SK-N-SH (cell line): ENCODE data around the gene ANAPC16. TPM values are rescaled to one million over a fixed set of nuclear protein-coding genes. Genes with fewer than 3 reads are reported as not detected.

Source experiments
- EP300 ChIP-seq, 2 experiments: IDR thresholded peaks; 2 replicates each; pipeline versions ENCODE4 v1.4.0 to v1.6.1; 2012; ENCODE audit warnings: borderline replicate concordance in 1 of 2, low read depth in 1 of 2, low read length in 1 of 2
- FOXM1 ChIP-seq: IDR thresholded peaks from 2 replicates; pipeline ENCODE4 v1.4.0; 2012; ENCODE audit warnings: low read depth, mild to moderate bottlenecking
- GATA2 ChIP-seq: sonication (generic); formaldehyde crosslinking; IDR thresholded peaks from 2 replicates; pipeline ENCODE4 v1.5.0; 2020; ENCODE audit warnings: mild to moderate bottlenecking, missing genetic modification reagents
- MEF2A ChIP-seq: IDR thresholded peaks from 2 replicates; pipeline ENCODE4 v1.4.0; 2012; ENCODE audit warnings: low read depth, borderline replicate concordance
- MXI1 ChIP-seq: IDR thresholded peaks from 2 replicates; pipeline ENCODE4 v1.6.1; 2012; ENCODE audit warnings: mild to moderate bottlenecking, low read depth, low read length, improper control_type of control experiment
- NRF1 ChIP-seq: IDR thresholded peaks from 2 replicates; pipeline ENCODE4 v1.6.1; 2012; ENCODE audit warnings: low read depth, mild to moderate bottlenecking, low read length
- RAD21 ChIP-seq: IDR thresholded peaks from 2 replicates; pipeline ENCODE4 v1.6.1; 2012; ENCODE audit warnings: mild to moderate bottlenecking, low read length
- RCOR1 ChIP-seq: fragments of 150-350 bp; IDR thresholded peaks from 2 replicates; pipeline ENCODE4 v1.6.1; 2017; ENCODE audit warnings: antibody characterized with exemption, low read length
- SIN3A ChIP-seq: IDR thresholded peaks from 2 replicates; pipeline ENCODE4 v1.6.1; 2012; ENCODE audit warnings: low read depth, mild to moderate bottlenecking, low read length, moderate library complexity, borderline replicate concordance
- TAF1 ChIP-seq: IDR thresholded peaks from 2 replicates; pipeline ENCODE4 v1.6.1; 2012; ENCODE audit warnings: low read depth, mild to moderate bottlenecking, low read length, moderate library complexity, borderline replicate concordance
- YY1 ChIP-seq: IDR thresholded peaks from 2 replicates; pipeline ENCODE4 v1.4.0; 2012; ENCODE audit warnings: low read depth, mild to moderate bottlenecking
- polyA plus RNA-seq, 3 experiments: library from polyadenylated mRNA; depleted of rRNA; stranded (reverse); fragments of >200 nt; gene quantifications; 2 replicates each; pipeline ENCODE4 v1.2.3, GENCODE V29; 2012
- TF ChIP-seq, protein P1 (sequence below): fragments of 150-350 bp; IDR thresholded peaks from 2 replicates; pipeline ENCODE4 v1.6.1; 2017; ENCODE audit warnings: antibody characterized with exemption, low read length, low read depth, borderline replicate concordance
- TF ChIP-seq, protein P2 (sequence below): fragments of 200-600 bp; sonication (generic); IDR thresholded peaks from 2 replicates; pipeline ENCODE4 v1.6.1; 2017; ENCODE audit warnings: antibody characterized with exemption, mild to moderate bottlenecking, moderate library complexity
- TF ChIP-seq, protein P3 (sequence below): IDR thresholded peaks from 2 replicates; pipeline ENCODE4 v1.4.0; 2012; ENCODE audit warnings: low read depth, borderline replicate concordance
- TF ChIP-seq, protein P4 (sequence below): IDR thresholded peaks from 2 replicates; pipeline ENCODE4 v1.6.1; 2012; ENCODE audit warnings: mild to moderate bottlenecking, low read depth, low read length, moderate library complexity

The ANAPC16 gene
- polyA plus RNA-seq, 1 of the 3 experiments (the other 2 are of a cell fraction): 45.2 TPM

DNA sequence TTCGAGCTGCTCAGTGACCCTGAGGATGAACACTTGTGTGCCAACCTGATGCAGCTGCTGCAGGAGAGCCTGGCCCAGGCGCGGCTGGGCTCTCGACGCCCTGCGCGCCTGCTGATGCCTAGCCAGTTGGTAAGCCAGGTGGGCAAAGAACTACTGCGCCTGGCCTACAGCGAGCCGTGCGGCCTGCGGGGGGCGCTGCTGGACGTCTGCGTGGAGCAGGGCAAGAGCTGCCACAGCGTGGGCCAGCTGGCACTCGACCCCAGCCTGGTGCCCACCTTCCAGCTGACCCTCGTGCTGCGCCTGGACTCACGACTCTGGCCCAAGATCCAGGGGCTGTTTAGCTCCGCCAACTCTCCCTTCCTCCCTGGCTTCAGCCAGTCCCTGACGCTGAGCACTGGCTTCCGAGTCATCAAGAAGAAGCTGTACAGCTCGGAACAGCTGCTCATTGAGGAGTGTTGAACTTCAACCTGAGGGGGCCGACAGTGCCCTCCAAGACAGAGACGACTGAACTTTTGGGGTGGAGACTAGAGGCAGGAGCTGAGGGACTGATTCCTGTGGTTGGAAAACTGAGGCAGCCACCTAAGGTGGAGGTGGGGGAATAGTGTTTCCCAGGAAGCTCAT, 59.0 kb downstream of the ANAPC16 start (continued):
- TF ChIP-seq, protein P1, sequence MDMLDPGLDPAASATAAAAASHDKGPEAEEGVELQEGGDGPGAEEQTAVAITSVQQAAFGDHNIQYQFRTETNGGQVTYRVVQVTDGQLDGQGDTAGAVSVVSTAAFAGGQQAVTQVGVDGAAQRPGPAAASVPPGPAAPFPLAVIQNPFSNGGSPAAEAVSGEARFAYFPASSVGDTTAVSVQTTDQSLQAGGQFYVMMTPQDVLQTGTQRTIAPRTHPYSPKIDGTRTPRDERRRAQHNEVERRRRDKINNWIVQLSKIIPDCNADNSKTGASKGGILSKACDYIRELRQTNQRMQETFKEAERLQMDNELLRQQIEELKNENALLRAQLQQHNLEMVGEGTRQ: peak; percentile 2; the same call in 1 of the 2 replicates
- no peak for TF ChIP-seq TAF1
- TF ChIP-seq EP300 (IDR thresholded peaks at IDR 0.05; ENCODE audit: borderline replicate concordance in 1 of 2, low read depth in 1 of 2, low read length in 1 of 2): no peak
- no peak for TF ChIP-seq SIN3A
- no peak for TF ChIP-seq FOXM1
- no peak for TF ChIP-seq YY1
- TF ChIP-seq, protein P2, sequence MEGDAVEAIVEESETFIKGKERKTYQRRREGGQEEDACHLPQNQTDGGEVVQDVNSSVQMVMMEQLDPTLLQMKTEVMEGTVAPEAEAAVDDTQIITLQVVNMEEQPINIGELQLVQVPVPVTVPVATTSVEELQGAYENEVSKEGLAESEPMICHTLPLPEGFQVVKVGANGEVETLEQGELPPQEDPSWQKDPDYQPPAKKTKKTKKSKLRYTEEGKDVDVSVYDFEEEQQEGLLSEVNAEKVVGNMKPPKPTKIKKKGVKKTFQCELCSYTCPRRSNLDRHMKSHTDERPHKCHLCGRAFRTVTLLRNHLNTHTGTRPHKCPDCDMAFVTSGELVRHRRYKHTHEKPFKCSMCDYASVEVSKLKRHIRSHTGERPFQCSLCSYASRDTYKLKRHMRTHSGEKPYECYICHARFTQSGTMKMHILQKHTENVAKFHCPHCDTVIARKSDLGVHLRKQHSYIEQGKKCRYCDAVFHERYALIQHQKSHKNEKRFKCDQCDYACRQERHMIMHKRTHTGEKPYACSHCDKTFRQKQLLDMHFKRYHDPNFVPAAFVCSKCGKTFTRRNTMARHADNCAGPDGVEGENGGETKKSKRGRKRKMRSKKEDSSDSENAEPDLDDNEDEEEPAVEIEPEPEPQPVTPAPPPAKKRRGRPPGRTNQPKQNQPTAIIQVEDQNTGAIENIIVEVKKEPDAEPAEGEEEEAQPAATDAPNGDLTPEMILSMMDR: peak; percentile 71
- TF ChIP-seq MEF2A: no peak
- TF ChIP-seq MXI1: no peak; the same call in 1 of the 2 replicates
- no peak for TF ChIP-seq RCOR1
- TF ChIP-seq, protein P3, sequence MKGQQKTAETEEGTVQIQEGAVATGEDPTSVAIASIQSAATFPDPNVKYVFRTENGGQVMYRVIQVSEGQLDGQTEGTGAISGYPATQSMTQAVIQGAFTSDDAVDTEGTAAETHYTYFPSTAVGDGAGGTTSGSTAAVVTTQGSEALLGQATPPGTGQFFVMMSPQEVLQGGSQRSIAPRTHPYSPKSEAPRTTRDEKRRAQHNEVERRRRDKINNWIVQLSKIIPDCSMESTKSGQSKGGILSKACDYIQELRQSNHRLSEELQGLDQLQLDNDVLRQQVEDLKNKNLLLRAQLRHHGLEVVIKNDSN: no peak
- peak; percentile 67 for TF ChIP-seq RAD21
- no peak for TF ChIP-seq GATA2 (CRISPR knock-in tag)
- no peak for TF ChIP-seq NRF1
- TF ChIP-seq, protein P4, sequence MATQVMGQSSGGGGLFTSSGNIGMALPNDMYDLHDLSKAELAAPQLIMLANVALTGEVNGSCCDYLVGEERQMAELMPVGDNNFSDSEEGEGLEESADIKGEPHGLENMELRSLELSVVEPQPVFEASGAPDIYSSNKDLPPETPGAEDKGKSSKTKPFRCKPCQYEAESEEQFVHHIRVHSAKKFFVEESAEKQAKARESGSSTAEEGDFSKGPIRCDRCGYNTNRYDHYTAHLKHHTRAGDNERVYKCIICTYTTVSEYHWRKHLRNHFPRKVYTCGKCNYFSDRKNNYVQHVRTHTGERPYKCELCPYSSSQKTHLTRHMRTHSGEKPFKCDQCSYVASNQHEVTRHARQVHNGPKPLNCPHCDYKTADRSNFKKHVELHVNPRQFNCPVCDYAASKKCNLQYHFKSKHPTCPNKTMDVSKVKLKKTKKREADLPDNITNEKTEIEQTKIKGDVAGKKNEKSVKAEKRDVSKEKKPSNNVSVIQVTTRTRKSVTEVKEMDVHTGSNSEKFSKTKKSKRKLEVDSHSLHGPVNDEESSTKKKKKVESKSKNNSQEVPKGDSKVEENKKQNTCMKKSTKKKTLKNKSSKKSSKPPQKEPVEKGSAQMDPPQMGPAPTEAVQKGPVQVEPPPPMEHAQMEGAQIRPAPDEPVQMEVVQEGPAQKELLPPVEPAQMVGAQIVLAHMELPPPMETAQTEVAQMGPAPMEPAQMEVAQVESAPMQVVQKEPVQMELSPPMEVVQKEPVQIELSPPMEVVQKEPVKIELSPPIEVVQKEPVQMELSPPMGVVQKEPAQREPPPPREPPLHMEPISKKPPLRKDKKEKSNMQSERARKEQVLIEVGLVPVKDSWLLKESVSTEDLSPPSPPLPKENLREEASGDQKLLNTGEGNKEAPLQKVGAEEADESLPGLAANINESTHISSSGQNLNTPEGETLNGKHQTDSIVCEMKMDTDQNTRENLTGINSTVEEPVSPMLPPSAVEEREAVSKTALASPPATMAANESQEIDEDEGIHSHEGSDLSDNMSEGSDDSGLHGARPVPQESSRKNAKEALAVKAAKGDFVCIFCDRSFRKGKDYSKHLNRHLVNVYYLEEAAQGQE: no peak
- TF ChIP-seq, all 33 proteins: peak for 4
